H1 (cell line): ENCODE data around the gene PDE2A.

Experiments used
- CHD7 ChIP-seq: fragments of 300-600 bp; sonication (generic); IDR thresholded peaks from 2 replicates; pipeline ENCODE4 v1.7.1; 2012; ENCODE audit warnings: low read length, moderate library complexity, mild to moderate bottlenecking, inconsistent platforms; ENCODE audit not compliant: insufficient replicate concordance
- CTCF ChIP-seq, 3 experiments: IDR thresholded peaks; 1 replicate in 2 of 3; 2 replicates in 1 of 3; pipeline versions ENCODE4 v1.5.1 to v1.6.1; 2011; ENCODE audit warnings: low read length in 3 of 3, mild to moderate bottlenecking in 3 of 3, inconsistent platforms in 2 of 3, low read depth in 1 of 3, moderate library complexity in 1 of 3; ENCODE audit not compliant: insufficient read depth in 1 of 3; ENCODE audit errors: control extremely low read depth in 1 of 3
- POLR2A ChIP-seq, 2 experiments: IDR thresholded peaks; 1 replicate in 1 of 2; 2 replicates in 1 of 2; pipeline ENCODE4 v1.6.1; 2011; ENCODE audit warnings: low read depth in 2 of 2, low read length in 2 of 2, mild to moderate bottlenecking in 2 of 2; ENCODE audit errors: control extremely low read depth in 1 of 2
- RAD21 ChIP-seq, 2 experiments: IDR thresholded peaks in 1 of 2; conservative IDR thresholded peaks in 1 of 2; 2 replicates each; pipeline ENCODE4 v1.6.1; 2011; ENCODE audit warnings: low read depth in 2 of 2, low read length in 2 of 2, improper control_type of control experiment in 1 of 2, inconsistent platforms in 1 of 2, mild to moderate bottlenecking in 1 of 2, moderate library complexity in 1 of 2
- TCF12 ChIP-seq: IDR thresholded peaks from 2 replicates; pipeline ENCODE4 v1.6.1; 2011; ENCODE audit warnings: low read depth, mild to moderate bottlenecking, low read length

DNA sequence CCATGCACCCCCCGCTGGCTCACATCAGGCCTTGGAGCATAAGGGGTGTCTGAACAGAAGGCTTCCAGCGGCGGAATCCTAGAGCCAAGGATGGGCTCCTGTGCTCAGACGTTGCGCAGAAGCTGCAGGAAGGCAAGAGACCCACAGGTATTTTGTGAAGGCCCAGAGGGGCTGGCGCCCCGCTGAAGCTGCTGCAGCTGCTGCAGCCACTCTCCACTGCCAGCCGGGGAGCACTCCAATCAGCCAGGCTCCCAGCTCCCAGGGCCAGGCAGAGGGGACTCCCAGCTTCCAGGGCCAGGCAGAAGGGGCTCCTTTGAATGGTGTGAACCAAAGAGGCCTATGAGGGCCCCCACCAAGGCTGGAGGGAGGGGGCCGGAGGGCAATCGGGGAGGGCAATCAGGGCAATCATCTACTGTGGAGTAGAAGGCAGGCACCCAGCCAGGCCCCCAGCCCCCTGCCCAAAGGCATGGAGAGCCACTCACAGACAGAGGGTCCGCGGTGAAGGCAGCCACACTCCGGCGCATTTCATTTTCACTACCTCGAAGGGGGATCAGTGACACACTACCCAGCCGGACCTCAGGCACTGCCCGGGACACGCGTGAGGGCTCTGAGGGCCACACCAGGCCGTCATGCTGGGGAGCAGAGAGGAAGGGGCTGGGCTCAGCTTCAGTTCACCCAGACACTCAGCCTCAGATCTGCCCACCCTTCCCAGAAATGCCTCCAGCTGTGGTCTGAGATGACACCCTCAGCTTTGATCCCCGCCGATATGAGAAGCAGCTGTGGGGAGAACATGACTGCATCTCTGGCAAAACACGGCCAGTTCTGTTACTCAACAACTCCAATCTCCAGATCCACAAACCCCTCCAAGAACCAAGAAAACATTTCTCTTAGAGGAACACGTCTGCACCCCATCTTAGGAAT, 11.6 kb upstream of the PDE2A start:
- no peak for TF ChIP-seq POLR2A (IDR thresholded peaks at IDR 0.05; ENCODE audit: control extremely low read depth in 1 of 2, low read depth in 2 of 2, low read length in 2 of 2)
- no peak for TF ChIP-seq TCF12
- no peak for TF ChIP-seq RAD21 (IDR thresholded peaks at IDR 0.05 in 1 of 2, conservative IDR thresholded peaks at IDR 0.05 in 1 of 2; ENCODE audit: low read depth in 2 of 2, low read length in 2 of 2)
- TF ChIP-seq CHD7, result no peak
- no peak for TF ChIP-seq CTCF (IDR thresholded peaks at IDR 0.05; ENCODE audit: control extremely low read depth in 1 of 3, insufficient read depth in 1 of 3, low read depth in 1 of 3, low read length in 3 of 3)
